NT2/D1 (cell line): Measurements from ENCODE around the gene TLX1.

ENCODE experiments used
- SUZ12 ChIP-seq: IDR thresholded peaks from 2 replicates; pipeline ENCODE4 v1.6.1; 2011; ENCODE audit not compliant: insufficient read length, insufficient read depth; ENCODE audit errors: extremely low read depth
- YY1 ChIP-seq: IDR thresholded peaks from 2 replicates; pipeline ENCODE4 v1.6.1; 2011; ENCODE audit not compliant: insufficient read length, insufficient read depth
- ZNF274 ChIP-seq: IDR thresholded peaks from 2 replicates; pipeline ENCODE4 v1.6.1; 2011; ENCODE audit warnings: mild to moderate bottlenecking, low read depth, low read length

GRCh38 chr10:101140950-101141615 lies 10.0 kb downstream of the TLX1 start:
- peak; percentile 5 for TF ChIP-seq SUZ12
- TF ChIP-seq YY1: no peak
- TF ChIP-seq ZNF274: no peak
